ENCODE results near the gene HPCAL4.

DNA sequence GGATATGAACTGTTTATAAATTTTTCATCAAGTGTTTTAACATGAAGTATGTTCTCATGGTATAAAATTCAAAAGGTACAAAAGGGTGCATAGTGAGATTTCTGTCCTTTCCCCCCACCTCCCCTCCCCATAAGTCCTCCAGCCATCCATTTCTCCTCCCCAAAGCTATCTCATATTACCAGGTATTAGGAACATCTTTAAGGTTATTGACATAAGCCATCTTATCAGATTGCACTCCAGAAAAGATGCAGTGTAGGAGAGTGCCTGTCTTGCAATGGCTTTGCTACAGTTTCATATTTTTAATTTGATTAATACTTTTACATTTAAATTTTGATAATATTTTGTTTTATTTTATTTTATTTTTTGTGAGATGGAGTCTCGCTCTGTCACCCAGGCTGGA lies 13.5 kb upstream of the HPCAL4 start:
- TF ChIP-seq, protein P1, sequence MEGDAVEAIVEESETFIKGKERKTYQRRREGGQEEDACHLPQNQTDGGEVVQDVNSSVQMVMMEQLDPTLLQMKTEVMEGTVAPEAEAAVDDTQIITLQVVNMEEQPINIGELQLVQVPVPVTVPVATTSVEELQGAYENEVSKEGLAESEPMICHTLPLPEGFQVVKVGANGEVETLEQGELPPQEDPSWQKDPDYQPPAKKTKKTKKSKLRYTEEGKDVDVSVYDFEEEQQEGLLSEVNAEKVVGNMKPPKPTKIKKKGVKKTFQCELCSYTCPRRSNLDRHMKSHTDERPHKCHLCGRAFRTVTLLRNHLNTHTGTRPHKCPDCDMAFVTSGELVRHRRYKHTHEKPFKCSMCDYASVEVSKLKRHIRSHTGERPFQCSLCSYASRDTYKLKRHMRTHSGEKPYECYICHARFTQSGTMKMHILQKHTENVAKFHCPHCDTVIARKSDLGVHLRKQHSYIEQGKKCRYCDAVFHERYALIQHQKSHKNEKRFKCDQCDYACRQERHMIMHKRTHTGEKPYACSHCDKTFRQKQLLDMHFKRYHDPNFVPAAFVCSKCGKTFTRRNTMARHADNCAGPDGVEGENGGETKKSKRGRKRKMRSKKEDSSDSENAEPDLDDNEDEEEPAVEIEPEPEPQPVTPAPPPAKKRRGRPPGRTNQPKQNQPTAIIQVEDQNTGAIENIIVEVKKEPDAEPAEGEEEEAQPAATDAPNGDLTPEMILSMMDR (IDR thresholded peaks at IDR 0.05): no peak
- TF ChIP-seq EP300 (IDR thresholded peaks at IDR 0.05) (no peak), POLR2A (IDR thresholded peaks at IDR 0.05) (no peak)

All from tibial nerve (tissue), 4 donors.